DMS153 treated with DMSO at 0.1 percent for 48 hours (cell line): ENCODE results near the gene FBXW5.

Experiments used
- DNase-seq: peaks from one replicate; lab custom pipeline; 2025; ENCODE audit not compliant: unreplicated experiment; lab: John Stamatoyannopoulos, UW

The FBXW5 gene

DNA sequence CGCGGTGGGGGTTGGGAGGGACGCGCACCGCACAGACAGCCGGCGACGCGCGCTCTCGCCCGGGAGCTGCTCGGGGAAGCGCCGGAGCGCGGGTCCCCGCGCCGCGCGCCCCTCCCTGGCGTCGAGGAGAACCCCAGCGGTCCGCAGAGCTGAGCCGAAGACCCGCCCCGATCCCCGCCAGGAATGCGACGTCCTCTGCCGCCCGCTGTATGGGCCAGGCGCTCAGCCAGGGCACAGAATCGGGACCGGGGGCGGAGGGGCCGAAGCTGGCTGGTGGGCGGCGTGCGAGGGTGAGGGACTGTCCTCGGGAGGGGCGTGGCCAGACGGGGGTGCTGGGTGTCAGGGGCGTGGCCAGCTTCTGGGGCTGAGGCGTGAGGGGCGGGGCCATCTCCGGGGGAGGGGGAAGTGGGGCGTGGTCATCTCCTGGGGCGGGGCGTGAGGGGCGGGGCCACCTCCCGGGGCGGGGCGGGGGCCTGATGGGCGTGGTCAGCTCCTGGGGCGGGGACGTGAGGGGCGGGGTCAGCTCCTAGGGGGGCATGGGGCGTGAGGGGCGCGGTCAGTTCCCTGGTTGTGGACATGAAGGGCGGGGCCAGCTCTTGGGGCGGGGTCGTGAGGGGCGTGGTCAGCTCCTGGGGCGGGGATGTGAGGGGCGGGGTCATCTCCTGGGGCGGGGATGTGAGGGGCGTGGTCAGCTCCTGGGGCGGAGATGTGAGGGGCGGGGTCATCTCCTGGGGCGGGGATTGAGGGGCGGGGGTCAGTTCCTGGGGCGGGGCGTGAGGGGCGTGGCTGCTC is 33.7 kb upstream of the FBXW5 start:
- DNase-seq, result peak; percentile 24

DNA sequence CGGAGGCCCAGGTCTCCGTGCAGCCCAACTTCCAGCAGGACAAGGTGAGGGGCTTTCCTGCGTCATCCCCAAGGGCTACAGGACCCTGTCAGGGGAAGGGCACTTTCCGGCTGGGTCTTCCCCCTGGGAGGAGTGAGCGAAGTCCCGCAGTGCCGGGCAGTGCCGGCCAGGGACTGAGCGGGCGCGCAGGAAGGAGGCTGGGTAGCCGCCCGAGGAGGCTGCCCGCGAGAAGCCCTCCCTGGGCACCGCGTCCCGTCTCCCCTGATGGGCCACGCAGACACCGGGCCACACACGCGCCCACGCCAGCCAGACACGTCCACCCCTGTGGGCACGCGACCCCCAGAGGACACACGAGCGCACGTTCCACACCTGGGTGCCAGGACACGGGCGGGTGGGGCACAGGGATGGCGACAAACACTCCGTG is 33.1 kb upstream of the FBXW5 start:
- DNase-seq, result no peak

DNA sequence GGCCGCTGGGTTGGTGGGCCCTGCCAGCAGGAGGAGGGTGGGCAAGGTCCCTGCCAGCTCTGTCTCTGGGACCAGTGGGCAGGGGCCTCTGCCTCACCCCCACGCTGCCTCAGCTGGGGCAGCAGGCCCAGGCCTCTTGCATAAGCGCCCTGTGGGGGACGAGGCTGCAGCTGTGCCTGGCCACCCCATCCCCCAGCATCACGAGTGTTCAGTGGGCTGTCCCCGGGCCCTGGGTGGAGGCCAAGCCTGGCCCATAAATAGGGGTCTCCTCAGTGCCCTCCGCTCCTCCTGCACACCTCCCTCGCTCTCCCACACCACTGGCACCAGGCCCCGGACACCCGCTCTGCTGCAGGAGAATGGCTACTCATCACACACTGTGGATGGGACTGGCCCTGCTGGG is 32.7 kb upstream of the FBXW5 start, which contains the start of gene PTGDS:
Gene PTGDS, plus strand, starts transcription at position 282 of the 400 bp plus-strand sequence. Its CDS starts 75 bp downstream, at position 357.
- no peak for DNase-seq

DNA sequence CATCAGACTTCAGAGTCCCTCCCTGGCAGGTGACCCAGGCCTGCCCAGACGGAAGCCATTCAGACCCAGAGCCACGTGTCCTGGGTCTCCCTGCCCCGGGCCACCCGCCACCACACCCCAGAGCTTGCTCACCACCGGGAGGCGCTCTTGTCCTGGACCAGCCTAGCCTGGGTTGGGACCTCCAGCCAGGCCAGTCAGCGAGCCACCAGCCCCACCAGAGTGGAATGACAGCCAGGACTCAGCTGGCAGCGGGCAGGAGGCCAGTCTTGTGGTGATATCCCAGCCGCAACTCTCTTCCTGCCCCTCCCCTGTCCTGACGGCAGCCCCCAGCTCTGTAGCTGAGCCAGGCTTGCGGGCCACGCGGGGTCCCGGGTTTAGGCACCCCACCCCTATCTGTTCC is 31.1 kb upstream of the FBXW5 start:
- DNase-seq, result no peak

DNA sequence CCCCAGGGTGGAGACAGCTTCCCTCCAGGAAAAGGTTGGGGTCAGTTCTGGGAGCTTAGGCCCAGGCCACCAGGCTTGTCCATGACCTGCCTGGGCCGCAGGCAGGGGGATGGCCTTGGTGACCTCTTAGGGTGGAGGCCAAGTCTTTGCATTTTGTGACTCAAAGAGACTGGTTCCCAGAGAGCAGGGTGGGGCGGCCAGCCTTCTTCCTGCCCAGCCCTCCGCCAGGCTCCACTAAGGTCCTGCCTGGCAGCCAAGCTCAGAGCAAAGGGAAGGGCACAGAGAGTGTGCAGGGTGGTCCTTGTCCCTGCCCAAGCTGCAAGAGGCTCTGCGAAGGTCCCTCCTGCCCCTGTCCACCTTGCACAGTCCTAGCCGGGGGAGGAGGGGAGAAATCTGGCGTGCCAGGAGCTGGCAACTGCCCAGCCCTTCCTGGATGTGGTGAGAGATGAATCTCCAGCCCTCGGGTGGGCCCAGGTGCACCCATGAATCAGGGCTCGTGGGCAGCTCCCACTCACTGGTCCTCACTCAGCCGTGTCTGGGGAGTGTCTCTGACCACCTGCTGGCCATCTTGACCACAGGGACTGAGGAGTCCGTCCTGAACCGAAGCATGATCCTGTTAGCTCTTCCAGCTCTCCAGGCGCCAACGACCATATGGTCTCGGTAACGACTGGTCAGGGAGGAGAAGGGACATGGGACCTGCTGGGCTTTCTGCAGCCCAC is 30.4 kb upstream of the FBXW5 start:
- no peak for DNase-seq

DNA sequence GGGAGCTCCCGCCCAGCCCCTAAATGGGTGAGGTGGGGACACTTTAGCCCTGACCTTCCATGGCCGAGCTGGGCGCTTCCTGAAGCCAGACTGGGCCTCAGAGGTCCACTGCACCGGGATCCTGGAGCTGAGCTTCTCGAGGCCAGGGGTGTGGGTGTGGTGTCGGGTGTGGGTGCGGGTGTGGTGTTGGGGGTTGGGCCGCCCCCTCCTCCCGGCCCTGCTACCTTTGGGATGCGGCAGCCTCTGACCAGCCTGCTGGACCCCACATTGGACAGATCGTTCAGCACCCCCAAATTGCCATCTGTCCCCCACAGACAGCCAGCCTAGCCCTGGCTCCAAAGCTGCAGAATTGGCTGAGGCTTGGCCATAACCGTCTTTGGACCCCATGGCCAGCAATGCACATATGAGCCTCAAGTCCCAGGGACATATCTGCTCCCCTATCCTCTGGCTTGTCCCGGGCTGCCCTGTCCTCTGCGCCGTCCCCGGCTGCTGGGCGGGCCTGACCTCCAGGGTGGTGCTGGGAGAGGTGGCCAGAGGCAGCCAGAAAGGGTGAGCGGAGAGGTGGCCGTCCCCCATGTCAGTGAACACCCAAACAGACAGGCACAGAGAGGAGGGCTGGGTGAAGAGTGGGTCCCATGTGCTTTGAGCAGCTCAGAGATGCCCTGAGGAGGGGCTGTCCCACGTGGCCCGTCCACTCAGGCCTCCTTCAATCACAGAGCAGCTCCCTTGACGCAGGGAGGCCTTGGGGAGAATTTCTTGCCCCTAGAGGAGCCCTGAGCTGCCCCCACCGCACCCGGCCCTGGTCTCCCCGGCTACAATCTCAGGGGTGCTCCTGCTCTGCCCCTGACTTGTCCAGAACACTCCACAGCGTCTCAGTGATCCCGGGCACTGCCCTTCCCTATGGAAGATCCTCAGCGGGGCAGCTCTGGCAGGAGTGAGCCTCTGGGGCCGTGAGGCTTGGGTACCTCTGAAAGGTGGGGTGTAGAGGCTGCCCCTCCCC is 29.4 kb upstream of the FBXW5 start:
- no peak for DNase-seq

DNA sequence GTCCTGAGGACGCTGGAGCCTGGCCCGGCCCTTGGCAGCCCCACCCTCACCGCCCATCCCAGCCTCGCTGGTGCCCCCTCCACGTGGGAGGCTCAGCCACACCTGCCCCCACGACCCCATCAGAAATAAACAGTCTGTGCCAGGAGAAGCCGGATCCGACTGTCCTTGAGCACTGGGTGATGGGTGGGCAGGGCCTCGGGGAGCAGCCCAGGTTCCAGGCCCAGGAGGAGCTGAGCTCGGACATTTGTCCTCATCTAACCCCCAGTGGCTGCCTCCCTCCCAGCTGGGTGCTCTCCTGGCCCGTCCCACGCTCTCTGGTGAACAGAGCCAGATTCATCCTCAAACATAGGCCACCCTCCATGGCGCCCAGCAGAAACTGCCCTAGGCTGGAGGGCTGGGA is 28.2 kb upstream of the FBXW5 start:
- no peak for DNase-seq

DNA sequence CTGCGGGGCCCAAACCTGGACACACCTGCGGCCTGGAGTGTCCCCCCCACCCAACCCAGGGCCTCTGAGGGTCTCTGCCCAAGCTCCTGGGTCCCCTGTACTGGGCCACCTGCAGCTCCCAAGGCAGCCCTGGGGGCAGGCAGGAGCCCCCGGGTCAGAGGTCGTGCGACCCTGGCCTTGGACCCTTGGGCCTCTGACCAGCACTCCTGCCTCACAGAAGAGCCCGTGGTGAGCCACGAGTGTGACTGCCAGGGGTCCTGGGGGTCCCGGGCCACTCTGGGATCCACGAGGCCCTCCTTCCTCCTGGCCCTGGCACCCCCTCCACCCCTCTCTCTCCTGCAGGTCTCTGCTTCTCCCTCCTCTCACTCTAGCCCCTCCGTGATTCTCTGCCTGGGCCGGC is 27.8 kb upstream of the FBXW5 start:
- DNase-seq, result no peak

DNA sequence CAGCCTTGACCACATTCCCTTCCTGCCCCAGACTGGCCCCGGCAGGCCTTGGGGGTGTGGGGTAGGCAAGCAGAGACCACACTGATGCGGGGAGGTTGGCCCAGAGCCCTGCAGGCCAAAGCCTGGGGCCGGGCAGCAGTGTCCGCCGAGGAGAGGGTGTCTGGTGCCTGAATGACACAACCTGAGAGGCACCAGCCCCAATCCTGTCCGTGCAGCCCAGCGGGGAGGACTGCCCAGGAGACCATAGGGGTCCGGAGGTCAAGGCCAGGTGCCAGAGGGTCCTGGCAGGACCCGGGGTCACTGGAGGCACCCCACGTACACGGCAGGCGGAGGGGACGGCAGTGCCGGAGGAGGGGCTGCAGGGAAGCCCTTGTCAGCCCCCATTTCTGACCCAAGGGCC is 27.2 kb upstream of the FBXW5 start:
- DNase-seq, result no peak

DNA sequence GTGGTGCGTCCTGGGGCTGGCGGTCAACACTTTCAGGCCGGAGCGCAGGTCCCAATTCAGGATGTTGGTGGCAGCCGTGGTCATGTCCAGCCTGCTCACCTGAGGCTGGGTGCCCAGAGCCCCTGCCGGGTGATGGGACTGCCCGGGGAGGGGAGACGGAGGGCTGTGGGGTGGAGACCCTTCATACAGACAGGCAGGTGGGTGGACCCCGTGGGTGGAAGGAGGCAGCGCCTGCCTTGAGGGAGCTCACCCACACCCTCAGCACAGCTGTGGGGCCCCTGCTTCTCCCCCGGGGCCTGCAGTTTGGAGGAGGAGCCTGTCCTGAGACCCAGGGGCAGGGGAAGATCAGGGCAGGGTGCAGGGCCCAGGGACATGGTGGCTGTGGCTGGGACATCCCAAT is 25.8 kb upstream of the FBXW5 start:
- DNase-seq, result no peak

DNA sequence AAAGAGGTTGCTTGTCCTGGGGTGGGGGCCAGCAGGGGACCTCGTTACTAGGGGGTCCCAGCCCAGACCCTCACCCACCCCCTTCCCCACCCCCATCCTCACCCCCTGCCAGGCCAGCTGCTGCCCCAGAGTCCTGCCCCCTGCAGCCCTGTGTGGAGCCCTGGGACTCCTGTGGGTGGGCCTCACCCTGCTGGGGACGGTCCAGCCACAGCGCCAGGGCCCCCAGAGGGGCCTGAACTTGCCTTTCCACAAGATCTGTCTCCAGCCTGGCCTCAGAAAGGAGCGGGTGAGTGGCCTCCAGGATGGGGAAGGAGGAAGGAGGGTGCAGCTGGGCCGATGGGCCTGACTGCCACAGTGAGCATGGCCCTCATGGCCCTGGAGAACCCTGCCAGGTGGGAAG is 25.2 kb upstream of the FBXW5 start:
- DNase-seq, result no peak

DNA sequence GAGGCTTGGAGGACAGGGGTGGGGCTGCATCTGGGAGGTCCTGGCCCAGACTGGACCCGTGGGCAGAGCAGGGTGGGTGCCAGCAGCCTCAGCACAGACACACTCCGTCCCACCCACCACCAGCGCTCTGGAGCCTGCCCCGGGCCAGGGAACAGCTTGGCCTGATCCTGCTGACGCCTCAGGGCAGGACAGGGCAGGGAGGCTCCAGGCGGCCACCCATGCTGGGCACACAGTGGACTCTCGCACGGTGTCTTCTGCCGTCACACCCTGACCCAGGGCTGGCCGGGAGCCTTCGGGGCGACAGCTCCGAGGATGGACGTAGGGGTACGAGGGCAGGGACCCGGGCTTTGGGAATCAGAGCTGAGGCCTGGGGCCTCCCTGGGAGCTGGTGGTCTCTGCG is 24.6 kb upstream of the FBXW5 start:
- no peak for DNase-seq

DNA sequence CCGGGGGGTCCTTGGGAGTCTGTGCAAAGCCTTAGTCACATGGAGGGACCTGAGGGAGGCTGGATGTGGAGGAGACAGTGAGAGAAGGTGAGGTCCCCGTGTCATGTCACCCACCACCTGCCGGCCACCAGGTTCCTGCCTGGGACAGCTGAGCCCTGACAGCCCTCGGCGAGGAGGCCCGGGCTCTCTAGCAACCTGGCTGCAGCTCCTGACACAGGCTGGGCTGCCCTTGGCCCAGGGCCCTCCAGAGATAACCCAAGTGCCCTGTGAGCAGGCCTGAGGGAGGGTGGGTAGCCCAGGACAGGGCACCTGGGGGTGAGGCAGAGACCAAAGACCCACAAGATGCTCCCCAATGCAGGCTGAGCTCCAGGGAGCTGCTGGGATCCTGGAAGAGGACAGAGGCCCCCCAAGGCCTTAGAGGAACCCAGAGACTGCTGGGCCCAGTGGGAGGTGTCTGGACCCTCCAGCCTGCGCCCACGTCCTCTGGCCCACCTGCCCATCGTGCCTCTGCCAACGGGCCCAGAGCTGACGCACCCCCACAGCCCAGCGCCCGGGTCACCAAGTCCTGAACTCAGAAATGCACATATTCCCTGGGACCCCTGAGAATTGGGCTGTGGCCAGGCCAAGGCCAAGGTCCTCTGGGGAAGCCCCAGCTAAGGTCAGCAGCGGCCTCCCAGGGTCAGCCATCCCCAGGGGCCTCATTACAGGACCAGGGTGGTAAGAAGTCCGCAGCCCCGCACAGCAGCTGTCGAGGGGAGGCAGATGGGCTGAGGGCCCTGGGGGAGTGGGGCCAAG is 24.0 kb upstream of the FBXW5 start:
- no peak for DNase-seq

DNA sequence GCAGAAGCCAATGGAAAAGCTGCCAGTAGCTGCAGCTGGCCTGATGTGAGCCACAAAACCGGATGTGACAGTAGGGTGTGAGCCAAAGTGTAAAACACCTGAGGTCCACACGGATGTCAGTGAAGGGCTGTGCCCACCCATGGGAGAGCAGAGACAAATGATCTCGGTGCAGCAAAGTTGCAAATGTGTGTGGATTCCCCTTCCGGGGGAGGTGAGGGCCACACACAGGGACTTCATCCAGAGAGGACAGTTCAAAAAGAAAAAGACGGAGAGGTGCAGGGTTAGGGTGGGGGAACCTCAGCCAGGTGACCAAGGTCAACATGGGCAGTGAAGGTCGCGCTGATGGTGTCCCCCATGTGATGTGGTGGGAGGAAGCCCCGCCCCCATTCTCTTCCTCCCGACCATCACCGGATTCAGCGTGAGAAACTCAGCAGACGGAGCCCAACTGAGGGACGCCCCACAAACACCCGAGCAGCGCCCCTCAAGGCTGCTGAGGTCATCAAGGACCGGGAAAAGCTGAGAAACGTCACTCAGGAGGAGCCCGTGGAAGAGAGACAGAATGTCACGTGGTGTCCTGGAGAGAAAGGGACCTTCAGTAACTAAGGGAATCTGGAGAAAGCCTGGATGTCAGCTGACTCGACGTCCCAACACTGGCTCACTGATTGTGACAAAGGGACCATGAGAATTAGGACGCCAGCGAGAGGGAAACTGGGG is 21.4 kb upstream of the FBXW5 start:
- DNase-seq, result no peak

DNA sequence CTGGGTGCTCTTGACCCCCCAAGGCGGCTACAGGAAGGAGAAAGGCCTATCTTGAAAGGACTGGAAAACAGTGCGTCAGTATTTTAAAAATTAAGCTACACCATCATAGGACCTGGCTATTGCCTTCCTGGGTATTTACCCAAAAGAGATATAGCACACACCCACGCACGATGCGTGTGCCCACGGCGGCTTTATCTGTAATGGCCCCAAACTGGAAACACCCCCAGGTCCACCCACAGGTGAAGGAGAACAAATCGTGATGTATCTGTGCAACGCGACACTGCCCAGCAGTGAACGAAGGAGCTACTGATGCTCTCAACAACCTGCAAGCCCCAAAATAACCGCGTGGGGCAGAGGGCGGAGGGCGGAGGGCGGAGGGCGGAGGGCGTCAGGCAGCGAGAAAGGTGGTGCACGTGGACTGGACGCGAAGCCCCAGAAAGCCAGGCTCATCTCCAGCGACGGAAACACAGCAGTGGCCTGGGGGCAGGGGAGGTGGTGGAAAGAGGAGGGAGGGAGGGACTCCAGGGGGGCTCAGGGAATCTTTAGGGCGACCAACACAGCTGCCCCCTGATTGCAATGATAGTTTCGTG is 20.4 kb upstream of the FBXW5 start:
- DNase-seq, result no peak

DNA sequence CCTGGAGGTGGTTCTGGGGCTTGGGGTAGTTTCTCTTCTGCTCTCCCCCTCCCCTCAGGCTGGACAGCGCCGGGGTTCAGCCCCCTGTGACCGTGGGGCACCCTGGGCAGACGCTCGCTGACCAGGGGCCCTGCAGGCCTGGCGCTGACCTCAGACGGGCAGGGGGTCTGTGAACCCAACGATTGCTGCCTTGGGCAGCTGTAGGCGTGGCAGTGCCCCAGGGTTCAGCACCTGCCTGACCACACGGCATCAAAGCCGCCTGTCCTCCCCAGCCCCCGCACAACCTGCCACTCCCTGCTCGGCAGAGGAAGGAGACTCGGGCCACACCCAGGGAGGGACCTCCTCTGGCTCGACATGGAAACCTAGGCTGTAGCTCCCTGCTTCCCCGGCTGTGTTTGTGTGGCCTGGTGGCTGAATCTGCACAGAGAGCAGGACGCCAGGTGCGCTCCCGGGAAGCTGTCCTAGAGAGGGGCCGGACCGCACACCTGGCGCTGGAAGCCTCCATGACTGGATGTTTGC is 19.7 kb upstream of the FBXW5 start:
- DNase-seq, result peak; percentile 22

DNA sequence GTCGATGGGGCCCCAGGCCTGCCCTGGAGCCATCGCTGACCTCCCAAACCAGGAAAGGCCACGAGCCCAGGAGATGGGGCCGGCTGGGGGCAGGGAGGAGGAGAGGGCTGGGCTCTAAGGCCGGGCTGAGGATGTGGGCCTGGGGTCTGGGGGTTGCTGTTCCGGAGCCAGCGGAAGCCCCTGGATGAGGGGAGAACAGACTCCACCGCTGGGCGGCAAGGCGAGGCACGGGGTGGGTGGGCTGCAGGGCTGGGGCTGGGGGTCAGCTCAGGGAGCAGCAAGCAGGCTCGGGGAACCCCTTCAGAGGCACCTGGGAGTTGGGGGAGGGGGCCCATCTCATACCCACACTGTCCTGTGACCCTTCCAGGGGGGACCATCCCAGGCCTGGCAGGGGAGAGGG is 19.2 kb upstream of the FBXW5 start:
- no peak for DNase-seq

DNA sequence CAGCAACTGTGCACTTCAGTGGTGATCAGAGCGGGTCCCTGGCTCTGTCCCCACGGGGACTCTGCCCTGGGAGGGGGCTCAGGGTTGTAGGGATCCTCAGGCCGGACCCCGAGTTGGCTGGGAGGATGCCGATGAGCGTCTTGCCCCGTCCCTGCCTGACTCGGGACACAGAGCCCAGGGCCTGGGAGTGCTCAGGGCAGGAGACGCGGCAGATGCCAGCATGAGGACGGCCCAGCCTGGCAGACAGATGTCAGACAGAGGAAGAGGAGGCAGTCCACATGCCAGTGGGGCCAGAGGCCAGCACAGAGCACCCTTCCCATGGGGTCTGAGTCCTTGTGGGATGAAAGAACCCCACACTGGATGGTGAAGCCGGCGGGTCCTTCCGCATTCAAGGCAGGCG is 18.8 kb upstream of the FBXW5 start:
- DNase-seq, result no peak

DNA sequence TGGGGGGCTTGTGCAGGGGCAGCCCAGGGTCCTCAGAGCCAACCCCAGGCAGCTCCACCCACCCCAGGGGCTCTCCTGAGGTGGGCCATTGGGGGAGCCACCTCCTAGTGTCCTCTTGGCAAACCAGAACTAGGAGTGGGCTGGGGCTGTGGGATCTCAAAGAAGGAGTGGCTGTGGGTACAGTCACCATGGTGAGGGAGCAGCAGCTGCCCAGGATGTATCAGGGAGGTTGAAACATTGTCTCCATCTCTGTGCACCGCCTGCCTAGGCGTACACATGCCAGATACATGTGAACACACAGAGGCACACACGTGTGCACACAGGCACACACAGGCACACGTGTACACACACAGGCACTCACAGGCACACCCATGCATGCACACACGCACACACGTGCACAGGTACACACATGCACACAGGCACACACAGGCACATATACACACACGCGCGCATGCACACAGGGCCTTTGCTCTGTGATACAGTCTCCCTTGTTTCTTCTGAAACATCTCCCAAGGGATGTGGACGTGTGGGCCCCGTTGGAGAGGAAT is 18.2 kb upstream of the FBXW5 start:
- DNase-seq, result no peak
